HepG2 (cell line): Measurements from ENCODE around the gene STXBP5L. TPM values are rescaled to one million over a fixed set of nuclear protein-coding genes. Genes with fewer than 3 reads are reported as not detected.

ENCODE experiments used
- ATAC-seq: fragments of 200-7000 bp; cut with Tn5 transposase; 3 replicates; pipeline ENCODE4 v1.9.1; 2020; ENCODE audit warnings: mild to moderate bottlenecking, moderate library complexity
- BruUV-seq: library from RNA; stranded (reverse); fragments of 400-500 nt; replicated peaks from 2 replicates; lab custom pipeline; 2021; lab: Mats Ljungman, UMichigan
- CTCF ChIA-PET: fragments of 300-600 bp; formaldehyde crosslinking; extraction: SDS; loops from one replicate; lab custom pipeline; 2021; ENCODE audit warnings: low total read pairs, inconsistent platforms, low intra/inter-chr PET ratio; lab: Yijun Ruan, JAX
- POLR2A ChIA-PET: fragments of 350-600 bp; sonication (Branson Sonifier 250); formaldehyde crosslinking; loops from one replicate; lab custom pipeline; 2020; ENCODE audit warnings: antibody characterized with exemption, inconsistent platforms; lab: Yijun Ruan, JAX
- DNase-seq: peaks from one replicate; pipeline ENCODE4 v3.0.0-alpha.2; 2015; ENCODE audit warnings: low spot score
- FAIRE-seq: peaks from 3 replicates; lab custom pipeline; 2011; peaks lifted over from hg19 to GRCh38; lab: Jason Lieb, UNC
- H2AFZ ChIP-seq: one replicate; pipeline ENCODE4 v1.6.1; 2011; ENCODE audit warnings: low read length, inconsistent platforms
- H3K27ac ChIP-seq: fragments of 300-600 bp; 3 replicates; pipeline ENCODE4 v1.8.0; 2011; ENCODE audit warnings: mixed run types, mild to moderate bottlenecking, mixed read lengths, low read length, inconsistent platforms; ENCODE audit not compliant: insufficient read depth; ENCODE audit errors: extremely low read length
- H3K27me3 ChIP-seq, 2 experiments: fragments of 200-600 bp in 1 of 2; 2 replicates in 1 of 2; 3 replicates in 1 of 2; pipeline versions ENCODE4 v1.6.0 to v1.8.0; 2011; ENCODE audit warnings: low read length in 2 of 2, mild to moderate bottlenecking in 2 of 2, moderate library complexity in 2 of 2, inconsistent platforms in 1 of 2; ENCODE audit not compliant: insufficient read depth in 2 of 2, control insufficient read depth in 1 of 2
- H3K36me3 ChIP-seq, 2 experiments: fragments of 200-600 bp in 1 of 2; replicated peaks in 1 of 2; 2 replicates in 1 of 2; 3 replicates in 1 of 2; pipeline versions ENCODE4 v1.5.1 to v1.8.0; 2011; ENCODE audit warnings: low read length in 2 of 2, inconsistent platforms in 1 of 2; ENCODE audit not compliant: insufficient read depth in 2 of 2, control insufficient read depth in 1 of 2
- H3K4me1 ChIP-seq: 2 replicates; pipeline ENCODE4 v1.5.1; 2012; ENCODE audit warnings: low read length, inconsistent platforms; ENCODE audit not compliant: insufficient read depth
- H3K4me2 ChIP-seq: 2 replicates; pipeline ENCODE4 v1.6.0; 2011; ENCODE audit warnings: low read depth, low read length, inconsistent platforms
- H3K4me3 ChIP-seq, 3 experiments: fragments of 200-600 bp in 1 of 3; sonication (generic), shearing (Covaris generic) in 1 of 3; replicated peaks in 1 of 3; 2 replicates each; pipeline ENCODE4 v1.5.1; 2011 to 2016; ENCODE audit warnings: low read length in 3 of 3, inconsistent platforms in 2 of 3, low read depth in 2 of 3, mild to moderate bottlenecking in 2 of 3, control low read depth in 1 of 3, mixed read lengths in 1 of 3; ENCODE audit not compliant: insufficient read depth in 1 of 3
- H3K79me2 ChIP-seq: one replicate; pipeline ENCODE4 v1.6.1; 2011; ENCODE audit warnings: low read length, inconsistent platforms; ENCODE audit not compliant: insufficient read depth
- H3K9ac ChIP-seq: 2 replicates; pipeline ENCODE4 v1.6.0; 2011; ENCODE audit warnings: mild to moderate bottlenecking, low read depth, low read length, inconsistent platforms; ENCODE audit not compliant: insufficient read depth
- H3K9me3 ChIP-seq: 2 replicates; pipeline ENCODE4 v1.5.1; 2012; ENCODE audit warnings: mild to moderate bottlenecking, low read length
- H4K20me1 ChIP-seq: 2 replicates; pipeline ENCODE4 v1.6.0; 2011; ENCODE audit warnings: inconsistent platforms, mild to moderate bottlenecking, low read length, moderate library complexity; ENCODE audit not compliant: insufficient read depth
- ATF4 ChIP-seq, 2 experiments: fragments of 450-650 bp in 1 of 2; sonication (generic) in 1 of 2; formaldehyde crosslinking; IDR thresholded peaks; 2 replicates each; pipeline versions ENCODE4 v1.5.0 to v1.8.0; 2020 to 2022; ENCODE audit warnings: mild to moderate bottlenecking in 1 of 2, missing genetic modification reagents in 1 of 2
- FOSL2 ChIP-seq: sonication (generic); formaldehyde crosslinking; IDR thresholded peaks from 2 replicates; pipeline ENCODE4 v1.4.0; 2020; ENCODE audit warnings: missing genetic modification reagents
- MAFG ChIP-seq: sonication (generic); formaldehyde crosslinking; IDR thresholded peaks from 2 replicates; pipeline ENCODE4 v1.5.1; 2020; ENCODE audit warnings: mild to moderate bottlenecking, missing genetic modification reagents
- NFIC ChIP-seq: IDR thresholded peaks from 2 replicates; pipeline ENCODE4 v1.6.1; 2012; ENCODE audit warnings: mild to moderate bottlenecking, low read length, inconsistent platforms
- SMARCE1 ChIP-seq: fragments of 450-650 bp; IDR thresholded peaks from 2 replicates; pipeline ENCODE4 v1.6.1; 2017; ENCODE audit warnings: borderline replicate concordance
- SRSF9 ChIP-seq: fragments of 200-400 bp; formaldehyde crosslinking; IDR thresholded peaks from 2 replicates; pipeline ENCODE4 v1.6.1; 2018; ENCODE audit warnings: borderline replicate concordance, mild to moderate bottlenecking, low read depth, low read length; ENCODE audit not compliant: insufficient read depth, poor library complexity, severe bottlenecking
- TFDP1 ChIP-seq: IDR thresholded peaks from 2 replicates; pipeline ENCODE4 v1.6.1; 2016; ENCODE audit warnings: missing compliant biosample characterization, missing genetic modification reagents, borderline replicate concordance
- ZNF512 ChIP-seq: sonication (generic); formaldehyde crosslinking; IDR thresholded peaks from 2 replicates; pipeline ENCODE4 v1.4.0; 2020; ENCODE audit warnings: mild to moderate bottlenecking, missing genetic modification reagents
- ZNF570 ChIP-seq: sonication (generic); formaldehyde crosslinking; IDR thresholded peaks from 2 replicates; pipeline ENCODE4 v1.4.0; 2020; ENCODE audit warnings: mild to moderate bottlenecking, missing genetic modification reagents, borderline replicate concordance
- WGBS: methylation state at CpG from one replicate; pipeline ENCODE4 v1.1.6; 2017; ENCODE audit warnings: low lambda C conversion rate; 5-methylcytosine and 5-hydroxymethylcytosine counted together
- in situ Hi-C: cut with HindIII; loops from 2 replicates; pipeline ENCODE4 v1.10.0; 2017; ENCODE audit warnings: low pct_unique_long_range_greater_than_20kb; ENCODE audit not compliant: extremely low pct_ligation_motif_present
- intact Hi-C: fragments of 100-400 bp; cut with micrococcal nuclease; formaldehyde crosslinking; loops from one replicate; pipeline ENCODE4 v1.10.0; 2022; ENCODE audit not compliant: unreplicated experiment
- polyA plus RNA-seq, 8 experiments: library from polyadenylated mRNA; depleted of rRNA in 3 of 8; stranded (reverse) in 7 of 8; unstranded in 1 of 8; fragments of >200 nt; fragmentation: Illumina TruSeq in 4 of 8; extraction: Trizol in 4 of 8; gene quantifications; 2 replicates each; pipeline versions ENCODE4 v1.2.1 to v1.2.3, GENCODE V29; 2011 to 2016; ENCODE audit warnings: low read depth in 4 of 8, missing spikeins in 1 of 8, mixed read lengths in 1 of 8; ENCODE audit not compliant: insufficient read depth in 1 of 8
- total RNA-seq, 5 experiments: library from RNA; depleted of rRNA; stranded (reverse); fragments of >200 nt; fragmentation: Illumina TruSeq; extraction: Trizol; gene quantifications; 2 replicates each; pipeline ENCODE4 v1.2.3, GENCODE V29; 2016; ENCODE audit warnings: low read depth in 1 of 5

Gene STXBP5L
- total and polyA plus RNA-seq, 2 of the 13 experiments (the other 11 are each of a cell fraction or from before 2014, with no cell fraction given), result not detected

- no peaks in the 10 kb centered on the region for H3K9me3 ChIP-seq
- TF ChIP-seq ZNF512 (CRISPR knock-in tag), result no peak
- TF ChIP-seq ATF4 (CRISPR knock-in tag; IDR thresholded peaks at IDR 0.05), result no peak
- TF ChIP-seq FOSL2 (CRISPR knock-in tag), result peak; percentile 43; the same call in 1 of the 2 replicates
- no peak for TF ChIP-seq SMARCE1
- no peaks in the 10 kb centered on the region for H3K79me2 ChIP-seq
- POLR2A ChIA-PET, result no interaction called here
- H3K4me2 ChIP-seq, result peak overlapping the region; percentile 5; the same call in 1 of the 2 replicates
- no TSS peak for BruUV-seq
- WGBS, result 19% methylated on average over 3 of the region's 6 CpGs
- H3K4me3 ChIP-seq, result no peak overlapping the region
- FAIRE-seq (no peak), DNase-seq (peak; percentile 2), ATAC-seq (peak; percentile 43; the same call in 2 of the 3 replicates)
- CTCF ChIA-PET, result no interaction called here
- intact Hi-C loops, result no loop called here
- H3K9ac ChIP-seq, result no peak overlapping the region
- no peaks in the 10 kb centered on the region for H3K27me3 ChIP-seq
- H3K36me3 ChIP-seq, result no peaks in the 10 kb centered on the region
- H3K27ac ChIP-seq, result no peak overlapping the region
- 0 out of 2 replicates have a peak, but pooled peaks cover 6% of the 10 kb centered on the region for H3K4me1 ChIP-seq
- H2AFZ ChIP-seq, result no peak overlapping the region
- no peaks in the 10 kb centered on the region for H4K20me1 ChIP-seq
- in situ Hi-C loops, result no loop called here
These were observed 156.1 kb downstream of the STXBP5L start for GRCh38 chr3:121064121-121064520.

- no peaks in the 10 kb centered on the region for H3K9me3 ChIP-seq
- in situ Hi-C loops, result no loop called here
- H2AFZ ChIP-seq, result no peak overlapping the region
- H3K4me2 ChIP-seq, result no peak overlapping the region
- H4K20me1 ChIP-seq, result no peaks in the 10 kb centered on the region
- H3K27me3 ChIP-seq, result peaks cover 0 to 10% of the 10 kb centered on the region in 2 experiments; a peak in 2 of 5 replicates
- 2% methylated on average over 6 of the region's 6 CpGs for WGBS
- no peak overlapping the region for H3K4me3 ChIP-seq
- FAIRE-seq, result no peak
- POLR2A ChIA-PET, result no interaction called here
- H3K9ac ChIP-seq, result no peak overlapping the region
- CTCF ChIA-PET, result no interaction called here
- no peaks in the 10 kb centered on the region for H3K79me2 ChIP-seq
- BruUV-seq, result no TSS peak
- TF ChIP-seq SRSF9 (no peak), TFDP1 (CRISPR knock-in tag) (no peak), MAFG (CRISPR knock-in tag) (no peak), NFIC (no peak), ZNF570 (no peak)
- H3K4me1 ChIP-seq, result no peaks in the 10 kb centered on the region
- no peak for DNase-seq
- intact Hi-C loops, result no loop called here
- H3K27ac ChIP-seq, result no peak overlapping the region
- ATAC-seq, result no peak
- H3K36me3 ChIP-seq, result no peaks in the 10 kb centered on the region
These were observed 164.1 kb downstream of the STXBP5L start for GRCh38 chr3:121072133-121072532.
